ENCODE measurements around the gene THBS1.

THBS1 gene

DNA sequence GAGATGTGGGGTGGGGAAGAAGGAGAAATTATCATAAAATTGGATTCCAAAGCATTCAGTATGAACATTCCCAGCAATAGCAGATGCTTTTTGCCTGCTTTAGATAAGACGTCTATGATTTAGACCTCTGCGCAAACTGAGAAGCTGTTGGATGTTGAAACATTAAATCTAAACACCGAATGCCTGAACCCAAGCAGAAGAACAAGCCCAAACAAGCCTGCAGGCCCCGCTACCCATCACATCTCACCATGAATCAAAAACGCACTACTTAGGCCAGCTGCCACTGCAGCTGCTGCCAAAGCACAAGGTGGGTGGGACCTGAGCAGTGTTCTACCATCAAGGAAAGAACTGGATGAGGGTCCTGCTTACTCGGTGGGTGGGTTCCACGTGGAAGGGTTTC, 24.4 kb upstream of the THBS1 start:
- DNase-seq (ENCODE audit: low read depth, low spot score), result no peak
- TF ChIP-seq POLR2AphosphoS5 (IDR thresholded peaks at IDR 0.05; ENCODE audit: borderline replicate concordance, low read depth, low read length), result no peak
- TF ChIP-seq FOXP2 (optimal IDR thresholded peaks at IDR 0.05; ENCODE audit: control extremely low read depth, extremely low read length, insufficient read depth), result no peak
- TF ChIP-seq EZH2 (IDR thresholded peaks at IDR 0.05), result no peak
- Histone ChIP-seq H3K9ac (ENCODE audit: insufficient read length) (no peak overlapping the region), H3K4me3 (no peak overlapping the region), H3K9me3 (ENCODE audit: low read depth, low read length) (no peaks in the 10 kb centered on the region), H3K36me3 (ENCODE audit: insufficient read depth, low read length) (no peaks in the 10 kb centered on the region), H3K27ac (no peak overlapping the region)

- H3K27ac ChIP-seq, result no peak overlapping the region
- no peak overlapping the region for H3K9ac ChIP-seq (ENCODE audit: insufficient read length)
- no peak overlapping the region for H3K4me3 ChIP-seq
- no peak for DNase-seq (ENCODE audit: low read depth, low spot score)
- TF ChIP-seq EZH2 (IDR thresholded peaks at IDR 0.05), result no peak
- no peak for TF ChIP-seq POLR2AphosphoS5 (IDR thresholded peaks at IDR 0.05; ENCODE audit: borderline replicate concordance, low read depth, low read length)
- no peak for TF ChIP-seq FOXP2 (optimal IDR thresholded peaks at IDR 0.05; ENCODE audit: control extremely low read depth, extremely low read length, insufficient read depth)
- H3K36me3 ChIP-seq (ENCODE audit: insufficient read depth, low read length), result no peaks in the 10 kb centered on the region
- no peaks in the 10 kb centered on the region for H3K9me3 ChIP-seq (ENCODE audit: low read depth, low read length)
Measured at GRCh38 chr15:39558421-39558820, 22.5 kb upstream of the THBS1 start.

DNA sequence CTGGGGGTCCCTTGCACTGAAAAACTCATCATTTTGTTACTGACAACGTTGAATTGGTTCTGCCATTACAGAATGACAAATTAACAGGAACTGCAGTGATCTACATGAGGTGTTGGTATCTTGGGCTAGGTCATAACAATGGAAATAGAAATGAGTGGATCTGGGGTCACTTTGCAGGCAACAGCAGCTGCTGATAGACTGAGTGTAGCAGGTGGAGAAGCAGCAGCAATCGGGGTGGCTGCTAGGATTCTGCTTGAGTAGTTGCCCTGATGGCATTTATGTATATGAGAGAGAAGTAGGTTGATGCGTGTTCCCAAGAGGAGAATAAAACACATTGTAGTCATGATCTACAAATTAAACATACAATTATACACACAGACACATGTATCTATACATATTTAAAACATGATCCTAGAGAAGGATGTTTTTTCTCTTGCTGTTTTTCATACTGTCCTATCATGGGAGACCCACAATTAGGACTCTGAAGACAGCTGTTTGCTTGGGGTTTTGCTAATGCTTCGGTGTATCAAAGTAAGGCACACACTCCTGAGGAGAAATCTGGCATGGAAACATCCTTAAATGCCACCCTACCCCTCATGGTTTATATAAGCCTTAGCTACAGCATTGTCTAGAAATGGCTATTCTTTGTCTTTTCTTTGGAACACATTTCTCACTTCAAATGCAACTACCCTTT, 15.8 kb upstream of the THBS1 start:
- Histone ChIP-seq H3K4me3 (no peak overlapping the region), H3K9me3 (ENCODE audit: low read depth, low read length) (no peaks in the 10 kb centered on the region), H3K27ac (no peak overlapping the region), H3K36me3 (ENCODE audit: insufficient read depth, low read length) (no peaks in the 10 kb centered on the region), H3K9ac (ENCODE audit: insufficient read length) (no peak overlapping the region)
- DNase-seq (ENCODE audit: low read depth, low spot score), result no peak
- TF ChIP-seq EZH2 (IDR thresholded peaks at IDR 0.05) (no peak), FOXP2 (optimal IDR thresholded peaks at IDR 0.05; ENCODE audit: control extremely low read depth, extremely low read length, insufficient read depth) (no peak), POLR2AphosphoS5 (IDR thresholded peaks at IDR 0.05; ENCODE audit: borderline replicate concordance, low read depth, low read length) (no peak)

- TF ChIP-seq EZH2 (IDR thresholded peaks at IDR 0.05) (no peak), POLR2AphosphoS5 (IDR thresholded peaks at IDR 0.05; ENCODE audit: borderline replicate concordance, low read depth, low read length) (no peak)
- DNase-seq (ENCODE audit: low read depth, low spot score), result no peak
- Histone ChIP-seq H3K4me3 (no peak overlapping the region), H3K36me3 (ENCODE audit: insufficient read depth, low read length) (no peaks in the 10 kb centered on the region), H3K27ac (no peak overlapping the region), H3K9ac (ENCODE audit: insufficient read length) (no peak overlapping the region), H3K9me3 (ENCODE audit: low read depth, low read length) (no peaks in the 10 kb centered on the region)
Measured at GRCh38 chr15:39565851-39566250, 15.0 kb upstream of the THBS1 start.

- no peak overlapping the region for H3K9ac ChIP-seq (ENCODE audit: insufficient read length)
- TF ChIP-seq EZH2 (IDR thresholded peaks at IDR 0.05) (no peak), POLR2AphosphoS5 (IDR thresholded peaks at IDR 0.05; ENCODE audit: borderline replicate concordance, low read depth, low read length) (no peak), FOXP2 (optimal IDR thresholded peaks at IDR 0.05; ENCODE audit: control extremely low read depth, extremely low read length, insufficient read depth) (no peak)
- no peak overlapping the region for H3K4me3 ChIP-seq
- no peak overlapping the region for H3K27ac ChIP-seq
- H3K9me3 ChIP-seq (ENCODE audit: low read depth, low read length), result no peaks in the 10 kb centered on the region
- DNase-seq (ENCODE audit: low read depth, low spot score), result no peak
- H3K36me3 ChIP-seq (ENCODE audit: insufficient read depth, low read length), result no peaks in the 10 kb centered on the region
Measured at GRCh38 chr15:39573287-39573686, 7.6 kb upstream of the THBS1 start.

GRCh38 chr15:39573844-39574243, 7.0 kb upstream of the THBS1 start:
- no peak overlapping the region for H3K9ac ChIP-seq (ENCODE audit: insufficient read length)
- no peak overlapping the region for H3K27ac ChIP-seq
- H3K9me3 ChIP-seq (ENCODE audit: low read depth, low read length), result no peaks in the 10 kb centered on the region
- TF ChIP-seq FOXP2 (optimal IDR thresholded peaks at IDR 0.05; ENCODE audit: control extremely low read depth, extremely low read length, insufficient read depth), result no peak
- H3K4me3 ChIP-seq, result no peak overlapping the region
- no peaks in the 10 kb centered on the region for H3K36me3 ChIP-seq (ENCODE audit: insufficient read depth, low read length)
- no peak for DNase-seq (ENCODE audit: low read depth, low spot score)

DNA sequence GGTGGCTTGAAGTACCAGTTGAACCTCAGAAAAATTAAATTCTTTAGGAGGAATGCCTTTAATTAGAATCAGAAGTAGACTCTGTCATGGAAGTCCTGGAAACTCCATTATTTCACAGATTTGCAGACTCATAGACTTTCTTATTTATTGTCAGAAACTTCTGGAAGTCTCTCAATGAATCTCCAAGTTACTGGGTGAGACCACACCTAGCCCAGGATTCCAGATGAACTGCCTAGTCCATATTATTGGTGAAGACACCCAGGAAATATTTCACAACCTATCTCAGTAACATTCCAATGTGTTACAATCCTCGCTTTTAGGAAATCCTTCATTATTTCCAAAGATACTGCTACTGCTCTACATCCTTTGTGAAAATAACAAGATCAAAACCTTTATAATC, 6.5 kb upstream of the THBS1 start:
- Histone ChIP-seq H3K4me3 (no peak overlapping the region), H3K9me3 (ENCODE audit: low read depth, low read length) (no peaks in the 10 kb centered on the region), H3K27ac (no peak overlapping the region), H3K9ac (ENCODE audit: insufficient read length) (no peak overlapping the region), H3K36me3 (ENCODE audit: insufficient read depth, low read length) (no peaks in the 10 kb centered on the region)
- TF ChIP-seq EZH2 (IDR thresholded peaks at IDR 0.05) (no peak), POLR2AphosphoS5 (IDR thresholded peaks at IDR 0.05; ENCODE audit: borderline replicate concordance, low read depth, low read length) (no peak), FOXP2 (optimal IDR thresholded peaks at IDR 0.05; ENCODE audit: control extremely low read depth, extremely low read length, insufficient read depth) (no peak)
- DNase-seq (ENCODE audit: low read depth, low spot score), result no peak

DNA sequence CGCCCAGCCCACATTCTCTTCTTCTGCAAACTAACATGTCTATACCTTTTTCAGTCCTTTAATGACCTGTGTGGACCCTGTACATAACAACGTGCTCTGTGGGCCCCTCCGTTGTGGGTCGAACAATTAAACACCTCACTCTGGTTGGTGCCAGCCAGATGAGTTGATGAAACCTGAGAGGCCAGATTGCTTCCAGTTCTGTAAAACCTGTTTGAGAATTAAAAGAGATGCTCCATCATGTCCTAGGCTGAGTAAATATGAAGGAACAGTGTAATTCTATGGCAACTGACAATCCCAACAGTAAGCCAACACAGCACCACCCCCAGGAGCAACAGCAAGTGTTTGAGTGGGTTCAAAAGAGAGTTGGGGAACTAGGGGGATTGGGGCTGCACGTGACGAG, 5.7 kb upstream of the THBS1 start:
- Histone ChIP-seq H3K9me3 (ENCODE audit: low read depth, low read length) (no peaks in the 10 kb centered on the region), H3K9ac (ENCODE audit: insufficient read length) (no peak overlapping the region), H3K27ac (no peak overlapping the region), H3K36me3 (ENCODE audit: insufficient read depth, low read length) (no peaks in the 10 kb centered on the region), H3K4me3 (no peak overlapping the region)
- TF ChIP-seq EZH2 (IDR thresholded peaks at IDR 0.05) (no peak), FOXP2 (optimal IDR thresholded peaks at IDR 0.05; ENCODE audit: control extremely low read depth, extremely low read length, insufficient read depth) (no peak), POLR2AphosphoS5 (IDR thresholded peaks at IDR 0.05; ENCODE audit: borderline replicate concordance, low read depth, low read length) (no peak)
- DNase-seq (ENCODE audit: low read depth, low spot score), result no peak

- no peaks in the 10 kb centered on the region for H3K9me3 ChIP-seq (ENCODE audit: low read depth, low read length)
Measured at GRCh38 chr15:39578851-39579486, 1.9 kb upstream of the THBS1 start.

More at GRCh38 chr15:39578851-39579486, 1.9 kb upstream of the THBS1 start:
- H3K9ac ChIP-seq (ENCODE audit: insufficient read length), result no peak overlapping the region
- no peaks in the 10 kb centered on the region for H3K36me3 ChIP-seq (ENCODE audit: insufficient read depth, low read length)
- H3K27ac ChIP-seq, result no peak overlapping the region
- TF ChIP-seq FOXP2 (optimal IDR thresholded peaks at IDR 0.05; ENCODE audit: control extremely low read depth, extremely low read length, insufficient read depth) (no peak), POLR2AphosphoS5 (IDR thresholded peaks at IDR 0.05; ENCODE audit: borderline replicate concordance, low read depth, low read length) (no peak), EZH2 (IDR thresholded peaks at IDR 0.05) (no peak)
- no peak overlapping the region for H3K4me3 ChIP-seq
- no peak for DNase-seq (ENCODE audit: low read depth, low spot score)
